ENCODE results near the gene UNC119B.

The UNC119B gene

DNA sequence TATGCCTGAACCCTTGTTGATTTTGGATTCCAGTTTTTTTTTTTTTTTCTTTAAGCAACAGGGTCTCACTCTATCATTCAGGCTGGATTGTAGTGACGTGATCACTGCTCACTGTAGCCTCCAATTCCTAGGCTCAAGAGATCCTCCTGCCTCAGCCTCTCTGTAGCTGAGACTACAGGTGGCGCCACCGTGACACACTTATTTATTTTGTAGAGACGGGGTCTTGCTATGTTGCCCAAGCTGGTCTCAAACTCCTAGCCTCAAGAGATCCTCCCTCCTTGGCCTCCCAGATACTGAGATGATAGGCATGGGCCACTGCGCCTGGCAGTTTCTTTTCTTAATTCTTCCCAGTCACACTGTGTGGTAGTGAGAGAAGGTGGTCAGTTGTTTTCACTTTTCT, 40.5 kb downstream of the UNC119B start:
- TF ChIP-seq EZH2 (optimal IDR thresholded peaks at IDR 0.05; ENCODE audit: low read depth, low read length) (no peak), EZH2phosphoT487 (IDR thresholded peaks at IDR 0.05; ENCODE audit: low read length) (no peak)
- TF ChIP-seq, protein P1, sequence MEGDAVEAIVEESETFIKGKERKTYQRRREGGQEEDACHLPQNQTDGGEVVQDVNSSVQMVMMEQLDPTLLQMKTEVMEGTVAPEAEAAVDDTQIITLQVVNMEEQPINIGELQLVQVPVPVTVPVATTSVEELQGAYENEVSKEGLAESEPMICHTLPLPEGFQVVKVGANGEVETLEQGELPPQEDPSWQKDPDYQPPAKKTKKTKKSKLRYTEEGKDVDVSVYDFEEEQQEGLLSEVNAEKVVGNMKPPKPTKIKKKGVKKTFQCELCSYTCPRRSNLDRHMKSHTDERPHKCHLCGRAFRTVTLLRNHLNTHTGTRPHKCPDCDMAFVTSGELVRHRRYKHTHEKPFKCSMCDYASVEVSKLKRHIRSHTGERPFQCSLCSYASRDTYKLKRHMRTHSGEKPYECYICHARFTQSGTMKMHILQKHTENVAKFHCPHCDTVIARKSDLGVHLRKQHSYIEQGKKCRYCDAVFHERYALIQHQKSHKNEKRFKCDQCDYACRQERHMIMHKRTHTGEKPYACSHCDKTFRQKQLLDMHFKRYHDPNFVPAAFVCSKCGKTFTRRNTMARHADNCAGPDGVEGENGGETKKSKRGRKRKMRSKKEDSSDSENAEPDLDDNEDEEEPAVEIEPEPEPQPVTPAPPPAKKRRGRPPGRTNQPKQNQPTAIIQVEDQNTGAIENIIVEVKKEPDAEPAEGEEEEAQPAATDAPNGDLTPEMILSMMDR (IDR thresholded peaks at IDR 0.05; ENCODE audit: low read length): no peak
- Histone ChIP-seq H3K4me2 (ENCODE audit: low read depth, low read length) (no peak overlapping the region), H2AFZ (ENCODE audit: low read length) (no peak overlapping the region), H3K9ac (ENCODE audit: low read length) (no peak overlapping the region), H4K20me1 (ENCODE audit: insufficient read depth, low read length) (no peaks in the 10 kb centered on the region), H3K36me3 (replicated peaks; ENCODE audit: insufficient read depth, low read length) (no peaks in the 10 kb centered on the region), H3K4me3 (ENCODE audit: low read length) (no peak overlapping the region), H3K9me2 (replicated peaks; ENCODE audit: insufficient read depth, low read length) (no peaks in the 10 kb centered on the region), H3K27ac (ENCODE audit: low read length) (no peak overlapping the region), H3K4me1 (ENCODE audit: low read length) (no peaks in the 10 kb centered on the region), H3F3A (ENCODE audit: insufficient read depth, low read length) (no peaks in the 10 kb centered on the region), H3K27me3 (replicated peaks; ENCODE audit: insufficient read depth, low read length) (no peaks in the 10 kb centered on the region), H3K79me2 (ENCODE audit: low read length) (no peaks in the 10 kb centered on the region), H3K9me3 (replicated peaks; ENCODE audit: insufficient read depth, low read length) (no peaks in the 10 kb centered on the region)
- no peak for DNase-seq

DNA sequence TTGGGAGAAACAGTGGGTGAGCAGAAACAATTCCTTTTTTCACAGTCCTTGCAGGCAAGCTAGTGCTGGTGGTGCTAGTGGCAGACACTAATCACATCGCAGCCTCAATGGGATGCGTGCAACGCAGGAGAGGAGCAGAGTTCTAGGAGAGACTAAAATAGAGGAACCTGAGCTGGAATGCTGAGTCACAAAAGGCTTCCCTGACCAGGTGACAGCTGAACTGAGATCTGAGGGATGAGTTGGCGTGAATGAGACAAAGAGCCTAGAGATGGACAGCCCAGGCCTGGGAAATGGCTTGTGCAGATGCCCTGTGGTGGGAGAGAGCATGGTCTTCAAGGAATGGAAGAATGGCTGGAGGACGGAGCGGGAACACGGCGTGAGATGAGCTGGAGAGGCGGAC, 41.1 kb downstream of the UNC119B start:
- H2AFZ ChIP-seq (ENCODE audit: low read length): no peak overlapping the region
- TF ChIP-seq EZH2 (optimal IDR thresholded peaks at IDR 0.05; ENCODE audit: low read depth, low read length) (no peak), EZH2phosphoT487 (IDR thresholded peaks at IDR 0.05; ENCODE audit: low read length) (no peak)
- TF ChIP-seq, protein P1 (IDR thresholded peaks at IDR 0.05; ENCODE audit: low read length): no peak
- H3K27ac ChIP-seq (ENCODE audit: low read length): no peak overlapping the region
- H3K36me3 ChIP-seq (replicated peaks; ENCODE audit: insufficient read depth, low read length): no peaks in the 10 kb centered on the region
- H3K9me3 ChIP-seq (replicated peaks; ENCODE audit: insufficient read depth, low read length): no peaks in the 10 kb centered on the region
- no peak overlapping the region for H3K4me2 ChIP-seq (ENCODE audit: low read depth, low read length)
- H3K27me3 ChIP-seq (replicated peaks; ENCODE audit: insufficient read depth, low read length): no peaks in the 10 kb centered on the region
- no peaks in the 10 kb centered on the region for H3K9me2 ChIP-seq (replicated peaks; ENCODE audit: insufficient read depth, low read length)
- H3K9ac ChIP-seq (ENCODE audit: low read length): no peak overlapping the region
- no peak overlapping the region for H3K4me3 ChIP-seq (ENCODE audit: low read length)
- no peaks in the 10 kb centered on the region for H3F3A ChIP-seq (ENCODE audit: insufficient read depth, low read length)
- DNase-seq: no peak
- H4K20me1 ChIP-seq (ENCODE audit: insufficient read depth, low read length): no peaks in the 10 kb centered on the region
- no peaks in the 10 kb centered on the region for H3K79me2 ChIP-seq (ENCODE audit: low read length)
- no peaks in the 10 kb centered on the region for H3K4me1 ChIP-seq (ENCODE audit: low read length)

DNA sequence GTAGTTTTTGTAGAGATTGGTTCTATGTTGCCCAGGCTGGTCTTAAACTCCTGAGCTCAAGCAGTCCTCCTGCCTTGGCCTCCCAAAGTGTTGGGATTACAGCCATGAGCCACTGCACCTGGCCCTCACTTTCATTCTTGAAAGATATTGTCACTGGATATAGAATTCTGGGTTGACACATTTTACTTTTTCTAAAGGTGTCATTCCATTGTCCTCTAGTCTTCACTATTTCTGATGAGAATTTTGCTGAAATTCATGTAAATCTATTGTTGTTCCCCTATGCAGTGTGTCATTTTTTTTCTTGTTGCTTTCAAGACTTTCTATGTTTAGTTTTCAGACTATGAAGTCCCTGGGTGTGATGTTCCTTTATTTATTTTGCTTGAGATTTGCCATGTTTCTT, 44.5 kb downstream of the UNC119B start:
- H3F3A ChIP-seq (ENCODE audit: insufficient read depth, low read length): no peaks in the 10 kb centered on the region
- no peak overlapping the region for H3K9ac ChIP-seq (ENCODE audit: low read length)
- H3K9me3 ChIP-seq (replicated peaks; ENCODE audit: insufficient read depth, low read length): no peaks in the 10 kb centered on the region
- no peaks in the 10 kb centered on the region for H4K20me1 ChIP-seq (ENCODE audit: insufficient read depth, low read length)
- H3K4me3 ChIP-seq (ENCODE audit: low read length): no peak overlapping the region
- H3K36me3 ChIP-seq (replicated peaks; ENCODE audit: insufficient read depth, low read length): no peaks in the 10 kb centered on the region
- no peak overlapping the region for H3K27ac ChIP-seq (ENCODE audit: low read length)
- H3K27me3 ChIP-seq (replicated peaks; ENCODE audit: insufficient read depth, low read length): no peaks in the 10 kb centered on the region
- no peak for DNase-seq
- no peak overlapping the region for H2AFZ ChIP-seq (ENCODE audit: low read length)
- no peaks in the 10 kb centered on the region for H3K4me1 ChIP-seq (ENCODE audit: low read length)
- H3K4me2 ChIP-seq (ENCODE audit: low read depth, low read length): no peak overlapping the region
- no peaks in the 10 kb centered on the region for H3K9me2 ChIP-seq (replicated peaks; ENCODE audit: insufficient read depth, low read length)
- no peaks in the 10 kb centered on the region for H3K79me2 ChIP-seq (ENCODE audit: low read length)
- TF ChIP-seq, protein P1 (IDR thresholded peaks at IDR 0.05; ENCODE audit: low read length): no peak
- TF ChIP-seq EZH2 (optimal IDR thresholded peaks at IDR 0.05; ENCODE audit: low read depth, low read length) (no peak), EZH2phosphoT487 (IDR thresholded peaks at IDR 0.05; ENCODE audit: low read length) (no peak)
